ENCODE data around the gene XRCC5.

Gene XRCC5

GRCh38 chr2:216194013-216194412 is 84.9 kb downstream of the XRCC5 start:
- H3K79me2 ChIP-seq (ENCODE audit: insufficient read depth, low read length), result no peaks in the 10 kb centered on the region; the same call in 1 of the 2 replicates
- H3K4me2 ChIP-seq (ENCODE audit: low read length), result no peak overlapping the region
- no peaks in the 10 kb centered on the region for H3K27me3 ChIP-seq (ENCODE audit: insufficient read depth, low read length)
- H4K20me1 ChIP-seq (ENCODE audit: insufficient read depth, low read length), result peaks cover 2% of the 10 kb centered on the region; the same call in 1 of the 2 replicates
- H3K27ac ChIP-seq (ENCODE audit: low read depth, low read length, poor library complexity, severe bottlenecking), result no peak overlapping the region
- no peaks in the 10 kb centered on the region for H3K4me1 ChIP-seq (ENCODE audit: insufficient read depth, low read length, severe bottlenecking)
- no peak overlapping the region for H3K9ac ChIP-seq (ENCODE audit: low read length)
- TF ChIP-seq CTCF (IDR thresholded peaks at IDR 0.05; ENCODE audit: low read length), result no peak
- H3K4me3 ChIP-seq (ENCODE audit: low read depth, low read length, poor library complexity, severe bottlenecking), result no peak overlapping the region
- no peaks in the 10 kb centered on the region for H3F3A ChIP-seq (ENCODE audit: insufficient read depth, low read length)
- H3K9me2 ChIP-seq (ENCODE audit: low read depth, low read length), result no peaks in the 10 kb centered on the region
- no peaks in the 10 kb centered on the region for H3K9me3 ChIP-seq (ENCODE audit: low read length)
- H2AFZ ChIP-seq (ENCODE audit: low read length), result no peak overlapping the region
- H3K36me3 ChIP-seq (ENCODE audit: insufficient read depth, low read length), result peaks cover 94% of the 10 kb centered on the region

- H3K4me2 ChIP-seq (ENCODE audit: low read length), result no peak overlapping the region
- H3K4me1 ChIP-seq (ENCODE audit: insufficient read depth, low read length, severe bottlenecking), result no peaks in the 10 kb centered on the region
- no peak overlapping the region for H3K27ac ChIP-seq (ENCODE audit: low read depth, low read length, poor library complexity, severe bottlenecking)
- no peak overlapping the region for H3K9ac ChIP-seq (ENCODE audit: low read length)
- H3F3A ChIP-seq (ENCODE audit: insufficient read depth, low read length), result no peaks in the 10 kb centered on the region
- H3K9me2 ChIP-seq (ENCODE audit: low read depth, low read length), result no peaks in the 10 kb centered on the region
- H3K79me2 ChIP-seq (ENCODE audit: insufficient read depth, low read length), result no peaks in the 10 kb centered on the region; the same call in 1 of the 2 replicates
- H2AFZ ChIP-seq (ENCODE audit: low read length), result no peak overlapping the region
- TF ChIP-seq EZH2 (IDR thresholded peaks at IDR 0.05; ENCODE audit: borderline replicate concordance, low read length), result no peak
- no peak for TF ChIP-seq CTCF (IDR thresholded peaks at IDR 0.05; ENCODE audit: low read length)
- peaks cover 94% of the 10 kb centered on the region for H3K36me3 ChIP-seq (ENCODE audit: insufficient read depth, low read length)
- no peaks in the 10 kb centered on the region; the same call in 1 of the 2 replicates for H4K20me1 ChIP-seq (ENCODE audit: insufficient read depth, low read length)
- H3K27me3 ChIP-seq (ENCODE audit: insufficient read depth, low read length), result no peaks in the 10 kb centered on the region
- no peak overlapping the region for H3K4me3 ChIP-seq (ENCODE audit: low read depth, low read length, poor library complexity, severe bottlenecking)
- no peaks in the 10 kb centered on the region for H3K9me3 ChIP-seq (ENCODE audit: low read length)
Measured at GRCh38 chr2:216194561-216194960, 85.4 kb downstream of the XRCC5 start.

- H3K9me3 ChIP-seq (ENCODE audit: low read length), result no peaks in the 10 kb centered on the region
- H3K79me2 ChIP-seq (ENCODE audit: insufficient read depth, low read length), result no peaks in the 10 kb centered on the region
- H3F3A ChIP-seq (ENCODE audit: insufficient read depth, low read length), result no peaks in the 10 kb centered on the region
- TF ChIP-seq CTCF (IDR thresholded peaks at IDR 0.05; ENCODE audit: low read length), result no peak
- TF ChIP-seq EZH2 (IDR thresholded peaks at IDR 0.05; ENCODE audit: borderline replicate concordance, low read length), result no peak
- H3K27ac ChIP-seq (ENCODE audit: low read depth, low read length, poor library complexity, severe bottlenecking), result no peak overlapping the region
- H3K9me2 ChIP-seq (ENCODE audit: low read depth, low read length), result no peaks in the 10 kb centered on the region
- H2AFZ ChIP-seq (ENCODE audit: low read length), result no peak overlapping the region
- H4K20me1 ChIP-seq (ENCODE audit: insufficient read depth, low read length), result no peaks in the 10 kb centered on the region; the same call in 1 of the 2 replicates
- H3K4me1 ChIP-seq (ENCODE audit: insufficient read depth, low read length, severe bottlenecking), result no peaks in the 10 kb centered on the region
- H3K4me3 ChIP-seq (ENCODE audit: low read depth, low read length, poor library complexity, severe bottlenecking), result no peak overlapping the region
- peaks cover 94% of the 10 kb centered on the region for H3K36me3 ChIP-seq (ENCODE audit: insufficient read depth, low read length)
- no peak overlapping the region for H3K4me2 ChIP-seq (ENCODE audit: low read length)
- H3K9ac ChIP-seq (ENCODE audit: low read length), result no peak overlapping the region
- H3K27me3 ChIP-seq (ENCODE audit: insufficient read depth, low read length), result no peaks in the 10 kb centered on the region
Measured at GRCh38 chr2:216195565-216196029, 86.4 kb downstream of the XRCC5 start.

All from OCI-LY1 (cell line).